Measurements from ENCODE around the gene CTNNBL1. TPM values are rescaled to one million over a fixed set of nuclear protein-coding genes. Genes with fewer than 3 reads are reported as not detected.

Gene CTNNBL1, protein sequence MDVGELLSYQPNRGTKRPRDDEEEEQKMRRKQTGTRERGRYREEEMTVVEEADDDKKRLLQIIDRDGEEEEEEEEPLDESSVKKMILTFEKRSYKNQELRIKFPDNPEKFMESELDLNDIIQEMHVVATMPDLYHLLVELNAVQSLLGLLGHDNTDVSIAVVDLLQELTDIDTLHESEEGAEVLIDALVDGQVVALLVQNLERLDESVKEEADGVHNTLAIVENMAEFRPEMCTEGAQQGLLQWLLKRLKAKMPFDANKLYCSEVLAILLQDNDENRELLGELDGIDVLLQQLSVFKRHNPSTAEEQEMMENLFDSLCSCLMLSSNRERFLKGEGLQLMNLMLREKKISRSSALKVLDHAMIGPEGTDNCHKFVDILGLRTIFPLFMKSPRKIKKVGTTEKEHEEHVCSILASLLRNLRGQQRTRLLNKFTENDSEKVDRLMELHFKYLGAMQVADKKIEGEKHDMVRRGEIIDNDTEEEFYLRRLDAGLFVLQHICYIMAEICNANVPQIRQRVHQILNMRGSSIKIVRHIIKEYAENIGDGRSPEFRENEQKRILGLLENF
- total RNA-seq, result 93.5 and 105 TPM in 2 replicates

DNA sequence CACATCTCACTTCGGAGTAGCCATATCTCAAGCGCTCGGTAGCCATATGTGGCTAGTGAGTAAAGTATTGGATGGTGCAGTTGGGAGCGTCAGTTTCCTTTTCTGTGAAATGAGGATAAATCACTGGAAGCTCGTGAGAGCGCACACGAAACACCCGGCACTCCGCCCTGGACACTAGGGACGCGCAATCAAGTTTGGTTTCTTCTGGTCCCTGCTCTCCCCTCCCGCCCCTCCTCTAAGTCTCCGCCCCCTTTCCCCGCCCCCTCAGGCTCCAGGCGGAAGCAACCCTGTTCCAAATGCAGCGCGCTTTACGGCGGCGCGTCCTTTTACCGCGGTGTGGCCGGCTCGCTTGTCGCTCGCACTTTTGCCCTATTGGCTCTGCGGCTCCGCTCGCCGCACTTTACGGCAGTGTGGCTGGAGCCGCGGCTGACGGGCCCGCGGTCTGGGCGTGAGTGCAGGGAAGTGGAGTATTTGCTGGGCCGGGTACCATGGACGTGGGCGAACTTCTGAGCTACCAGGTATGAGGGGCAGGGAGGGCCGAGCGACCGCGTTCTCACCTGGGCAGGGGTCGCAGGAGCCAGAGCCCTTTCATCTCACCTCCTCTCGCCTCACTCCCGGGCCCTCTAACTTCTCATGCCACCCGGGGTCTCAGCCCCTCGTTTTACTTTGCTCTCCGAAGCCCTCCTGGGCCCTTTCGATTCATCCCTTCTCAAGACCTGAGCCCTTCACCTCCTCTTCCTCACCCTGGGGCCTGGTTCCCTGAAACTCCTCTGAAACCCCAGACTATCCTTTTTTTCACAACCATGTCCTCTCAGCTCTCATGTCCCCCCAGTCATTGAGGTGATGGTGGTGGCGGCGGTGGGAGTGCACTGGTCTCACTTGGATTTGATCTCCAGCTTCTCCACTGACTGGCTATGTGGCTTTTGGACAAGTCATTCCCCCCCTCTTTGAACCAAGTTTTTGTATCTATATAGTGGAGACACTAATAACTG is at the start of gene CTNNBL1:
TSS of gene CTNNBL1 (plus strand) at position 396 of the 992 bp plus-strand sequence. CDS start at position 489, 93 bp downstream.
- peaks cover 27% of the 10 kb centered on the region for H3K4me1 Mint-ChIP-seq (ENCODE audit: low read depth)
- peaks cover 7% of the 10 kb centered on the region for H3K27me3 Mint-ChIP-seq (ENCODE audit: insufficient read depth)
- peak within 1 kb of the TSS; percentile 92 for H3K27ac Mint-ChIP-seq
- intact Hi-C loops (cut with micrococcal nuclease), result loop anchor here (1.0 to 2.0 kb wide), 4 partner anchors 41 to 339 kb away; partner anchors contain the start of genes RPRD1B and TTI1
- H3K4me3 Mint-ChIP-seq, result peak within 1 kb of the TSS; percentile 96
- H3K9me3 Mint-ChIP-seq, result no peaks in the 10 kb centered on the region
- DNase-seq (ENCODE audit: low spot score), result peak; percentile 95
- H3K36me3 Mint-ChIP-seq (ENCODE audit: low read depth), result peaks cover 7% of the 10 kb centered on the region

DNA sequence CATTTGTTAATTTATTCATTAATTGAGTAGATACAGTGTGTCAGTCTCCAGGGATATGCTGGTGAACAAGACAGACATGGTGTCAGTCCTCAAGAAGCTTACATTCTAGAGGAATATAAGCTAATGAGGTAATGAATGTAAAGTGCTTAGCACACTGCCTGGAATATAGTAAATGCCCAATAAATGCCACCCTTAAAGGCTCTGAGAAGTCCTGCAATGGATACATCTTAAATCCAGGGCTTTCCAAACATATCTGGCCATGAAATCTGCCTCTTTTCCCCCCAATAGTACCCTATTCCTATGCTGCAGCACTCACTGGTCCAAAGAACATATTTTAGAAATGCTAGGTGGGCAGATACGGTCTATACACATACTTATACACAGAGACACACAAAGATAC is 49.2 kb upstream of the CTNNBL1 start:
- intact Hi-C loops (cut with micrococcal nuclease), result no loop called here
- no peak overlapping the region for H3K27ac Mint-ChIP-seq

DNA sequence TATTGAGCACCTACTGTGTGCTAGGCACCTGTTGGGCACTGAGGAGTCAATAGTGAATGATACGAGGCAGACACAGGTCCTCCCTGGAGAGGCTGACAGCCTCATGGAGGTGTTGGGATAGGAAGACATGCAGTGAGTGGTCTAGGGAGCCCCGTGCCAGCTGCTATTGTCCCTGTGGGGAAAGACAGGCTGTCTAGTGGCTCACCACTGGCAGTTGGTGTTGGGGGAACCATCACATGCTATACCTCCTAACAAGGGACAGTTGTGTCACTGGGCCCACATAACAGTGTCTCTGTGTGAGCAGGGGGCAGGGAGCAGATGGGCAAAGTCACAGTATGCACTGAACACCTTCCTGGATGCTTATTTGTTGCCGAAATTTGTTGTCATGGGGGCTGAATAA is 45.9 kb upstream of the CTNNBL1 start:
- Mint-ChIP-seq H3K36me3 (ENCODE audit: low read depth) (no peaks in the 10 kb centered on the region), H3K9me3 (no peaks in the 10 kb centered on the region), H3K27ac (no peak overlapping the region), H3K4me1 (ENCODE audit: low read depth) (no peaks in the 10 kb centered on the region), H3K27me3 (ENCODE audit: insufficient read depth) (peaks cover 6% of the 10 kb centered on the region), H3K4me3 (no peak overlapping the region)
- no peak for DNase-seq (ENCODE audit: low spot score)
- intact Hi-C loops (cut with micrococcal nuclease), result no loop called here

More for the DNA sequence above, 49.2 kb upstream of the CTNNBL1 start:
- Mint-ChIP-seq H3K27me3 (ENCODE audit: insufficient read depth) (peaks cover 17% of the 10 kb centered on the region), H3K36me3 (ENCODE audit: low read depth) (no peaks in the 10 kb centered on the region), H3K9me3 (no peaks in the 10 kb centered on the region), H3K4me1 (ENCODE audit: low read depth) (no peaks in the 10 kb centered on the region), H3K4me3 (no peak overlapping the region)
- no peak for DNase-seq (ENCODE audit: low spot score)

DNA sequence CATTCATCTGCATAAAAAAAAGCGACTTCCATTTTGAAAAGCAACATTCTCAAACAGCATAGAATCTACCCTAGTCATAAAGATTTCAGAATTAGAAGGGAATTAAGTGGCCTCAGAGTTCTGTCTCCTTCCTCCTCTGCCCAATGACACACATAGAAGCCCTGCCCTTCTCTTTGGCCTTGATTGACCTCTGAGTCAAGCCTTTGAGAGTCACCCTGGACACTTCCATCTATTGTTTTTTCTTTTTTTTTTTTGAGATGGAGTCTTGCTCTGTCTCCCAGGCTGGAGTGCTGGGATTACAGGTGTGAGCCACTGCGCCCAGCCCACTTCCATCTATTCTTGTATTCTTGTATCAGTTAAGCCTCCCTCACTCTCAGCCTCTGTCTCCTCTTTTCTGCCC is 44.8 kb upstream of the CTNNBL1 start:
- H3K4me1 Mint-ChIP-seq (ENCODE audit: low read depth), result no peaks in the 10 kb centered on the region
- intact Hi-C loops (cut with micrococcal nuclease), result no loop called here

DNA sequence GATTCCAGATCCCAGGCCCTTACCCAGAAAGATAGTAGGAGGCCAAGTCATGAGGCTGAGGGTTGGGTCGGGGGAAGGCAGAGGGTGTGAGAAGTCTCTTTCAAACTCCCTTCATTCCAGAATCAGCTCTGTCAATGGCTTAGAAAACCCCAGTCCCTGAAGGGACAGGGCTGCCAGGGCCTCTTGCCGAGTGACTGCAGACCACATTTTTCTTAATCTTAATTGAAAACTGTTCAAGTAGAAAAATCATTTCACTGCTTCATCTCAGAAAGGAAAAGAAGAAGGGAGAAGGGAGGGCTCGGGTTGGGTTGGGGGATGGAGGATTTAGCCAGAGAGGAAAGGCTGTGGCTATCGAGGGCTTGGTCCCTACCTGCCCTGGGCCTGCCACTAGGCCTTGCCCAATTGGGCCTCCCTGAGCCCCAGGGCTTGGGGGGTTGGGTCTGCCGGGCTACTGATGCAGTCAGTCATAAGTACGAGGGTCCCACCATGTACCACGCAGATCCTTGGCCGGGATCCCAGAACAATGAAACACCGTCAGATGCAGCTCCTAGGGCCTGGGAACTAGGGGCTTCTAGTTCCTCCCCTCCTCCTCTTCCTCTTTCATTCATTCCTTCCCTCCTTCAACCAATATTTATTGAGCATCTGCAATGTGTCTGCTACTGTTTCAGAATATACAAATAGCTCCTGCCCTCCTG is 44.0 kb upstream of the CTNNBL1 start:
- no peak for DNase-seq (ENCODE audit: low spot score)
- H3K9me3 Mint-ChIP-seq, result no peaks in the 10 kb centered on the region
- H3K36me3 Mint-ChIP-seq (ENCODE audit: low read depth), result no peaks in the 10 kb centered on the region
- peaks cover 6% of the 10 kb centered on the region for H3K27me3 Mint-ChIP-seq (ENCODE audit: insufficient read depth)
- intact Hi-C loops (cut with micrococcal nuclease), result no loop called here
- no peak overlapping the region for H3K27ac Mint-ChIP-seq
- no peaks in the 10 kb centered on the region for H3K4me1 Mint-ChIP-seq (ENCODE audit: low read depth)
- no peak overlapping the region for H3K4me3 Mint-ChIP-seq

More for the DNA sequence above, 44.8 kb upstream of the CTNNBL1 start:
- H3K36me3 Mint-ChIP-seq (ENCODE audit: low read depth), result no peaks in the 10 kb centered on the region
- DNase-seq (ENCODE audit: low spot score), result no peak
- peaks cover 6% of the 10 kb centered on the region for H3K27me3 Mint-ChIP-seq (ENCODE audit: insufficient read depth)
- H3K27ac Mint-ChIP-seq, result no peak overlapping the region
- H3K4me3 Mint-ChIP-seq, result no peak overlapping the region
- H3K9me3 Mint-ChIP-seq, result no peaks in the 10 kb centered on the region

DNA sequence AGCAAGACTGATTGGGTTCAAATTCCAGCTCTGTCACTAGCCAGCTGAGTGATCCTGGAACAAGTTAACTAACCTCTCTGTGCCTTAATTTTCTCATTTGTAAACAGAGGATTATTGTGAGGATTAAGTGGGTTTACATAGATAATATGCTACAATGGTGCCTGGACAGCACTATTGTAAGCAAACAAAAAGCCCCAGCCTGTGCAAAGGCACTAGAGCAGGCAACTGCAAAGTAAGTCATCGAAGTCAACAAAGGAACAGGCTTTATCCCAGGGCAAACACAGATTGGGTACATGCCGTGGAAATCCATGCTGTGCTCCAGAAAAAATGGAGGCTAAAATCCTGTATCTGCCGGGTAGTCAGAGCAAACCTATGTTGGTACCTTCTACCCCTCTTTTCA is 43.2 kb upstream of the CTNNBL1 start:
- intact Hi-C loops (cut with micrococcal nuclease), result no loop called here
- no peak for DNase-seq (ENCODE audit: low spot score)
- H3K27ac Mint-ChIP-seq, result no peak overlapping the region
- peaks cover 6% of the 10 kb centered on the region for H3K27me3 Mint-ChIP-seq (ENCODE audit: insufficient read depth)
- H3K9me3 Mint-ChIP-seq, result no peaks in the 10 kb centered on the region
- no peaks in the 10 kb centered on the region for H3K4me1 Mint-ChIP-seq (ENCODE audit: low read depth)
- H3K36me3 Mint-ChIP-seq (ENCODE audit: low read depth), result no peaks in the 10 kb centered on the region
- H3K4me3 Mint-ChIP-seq, result no peak overlapping the region

DNA sequence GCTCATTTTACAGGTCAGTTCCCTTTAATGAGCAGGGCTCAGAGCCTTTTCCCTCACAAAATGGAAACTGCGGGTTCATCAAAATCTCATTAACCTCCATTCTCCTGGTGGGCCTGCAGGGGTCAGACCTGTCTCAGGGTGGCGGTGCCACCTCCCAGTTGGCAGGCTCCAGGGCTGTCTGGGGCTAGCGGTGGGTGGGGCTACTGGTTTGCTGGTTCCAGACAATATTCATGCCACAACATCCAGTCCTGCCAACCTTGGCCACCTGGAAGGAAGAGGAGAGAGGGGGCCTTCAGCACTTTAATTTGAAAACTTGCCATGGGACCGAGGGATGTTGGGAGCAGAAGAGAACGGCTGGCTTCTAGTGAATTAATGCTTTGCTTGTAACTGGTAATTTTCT is 41.9 kb upstream of the CTNNBL1 start:
- Mint-ChIP-seq H3K4me3 (no peak overlapping the region), H3K9me3 (no peaks in the 10 kb centered on the region), H3K27ac (no peak overlapping the region), H3K27me3 (ENCODE audit: insufficient read depth) (peaks cover 6% of the 10 kb centered on the region), H3K36me3 (ENCODE audit: low read depth) (no peaks in the 10 kb centered on the region), H3K4me1 (ENCODE audit: low read depth) (no peaks in the 10 kb centered on the region)
- intact Hi-C loops (cut with micrococcal nuclease), result no loop called here
- no peak for DNase-seq (ENCODE audit: low spot score)

DNA sequence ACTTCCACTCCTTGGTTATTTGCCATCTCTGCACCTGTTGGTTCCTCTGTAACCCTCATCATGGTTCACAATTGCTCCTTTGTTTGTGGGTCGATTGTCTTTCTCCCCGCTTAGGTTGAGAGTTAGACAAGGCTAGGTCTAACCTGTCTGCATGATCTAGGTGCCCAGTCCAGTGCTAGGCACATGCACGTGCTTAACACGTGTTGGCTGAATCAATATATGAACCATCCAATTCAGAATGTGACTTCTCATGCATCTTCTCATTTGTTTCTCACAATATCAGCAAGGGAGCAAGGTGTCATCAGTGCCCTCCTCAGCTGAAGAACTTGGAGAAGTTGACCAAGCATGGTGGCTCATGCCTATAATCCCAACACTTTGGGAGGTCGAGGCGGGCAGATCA is 36.9 kb upstream of the CTNNBL1 start:
- no peaks in the 10 kb centered on the region for H3K9me3 Mint-ChIP-seq
- H3K4me1 Mint-ChIP-seq (ENCODE audit: low read depth), result no peaks in the 10 kb centered on the region
- H3K27ac Mint-ChIP-seq, result no peak overlapping the region
- DNase-seq (ENCODE audit: low spot score), result no peak
- H3K36me3 Mint-ChIP-seq (ENCODE audit: low read depth), result no peaks in the 10 kb centered on the region
- peaks cover 5% of the 10 kb centered on the region for H3K27me3 Mint-ChIP-seq (ENCODE audit: insufficient read depth)
- H3K4me3 Mint-ChIP-seq, result no peak overlapping the region
- intact Hi-C loops (cut with micrococcal nuclease), result no loop called here

DNA sequence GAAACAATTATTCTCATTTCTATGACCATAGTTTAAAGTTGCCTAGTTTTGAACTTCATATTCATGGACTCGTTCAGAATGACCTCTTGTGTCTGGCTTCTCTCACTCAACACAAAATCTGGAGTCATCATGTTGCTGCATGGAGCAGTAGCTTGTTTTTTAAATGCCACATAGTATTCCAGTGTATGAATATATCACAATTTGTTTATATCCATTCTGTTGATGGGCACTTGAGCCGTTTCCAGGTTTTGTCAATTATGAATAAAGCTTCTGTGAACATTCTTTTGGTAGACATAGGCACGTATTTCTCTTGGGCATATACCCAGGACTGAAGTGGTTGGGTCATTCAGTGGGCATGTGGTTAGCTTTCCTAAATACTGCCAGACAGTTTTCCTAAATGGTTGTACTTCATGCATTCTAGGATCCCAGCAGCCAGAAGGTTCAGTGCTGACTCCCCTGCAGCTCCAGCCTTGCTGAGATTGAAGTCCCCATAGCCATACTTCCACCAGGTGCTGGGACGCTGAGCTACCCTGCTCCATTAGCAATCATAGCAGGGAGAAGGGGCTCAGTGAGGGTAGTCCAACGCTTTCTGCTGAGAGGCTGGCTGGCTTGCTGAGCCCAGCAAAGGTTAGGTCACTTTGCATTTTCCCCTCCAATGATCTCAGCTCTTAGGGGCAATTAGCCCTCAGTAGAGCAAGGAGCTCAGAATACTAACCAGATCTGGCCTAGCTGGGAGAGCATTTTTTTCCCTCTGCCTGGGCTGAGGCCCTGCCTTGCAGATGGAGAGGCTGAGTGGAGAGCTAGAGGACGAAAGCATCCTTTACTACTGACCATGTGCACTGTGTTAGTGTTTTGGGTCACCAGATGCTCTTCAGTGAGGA is 35.7 kb upstream of the CTNNBL1 start:
- no peaks in the 10 kb centered on the region for H3K36me3 Mint-ChIP-seq (ENCODE audit: low read depth)
- intact Hi-C loops (cut with micrococcal nuclease), result no loop called here
- no peak for DNase-seq (ENCODE audit: low spot score)
- H3K27ac Mint-ChIP-seq, result no peak overlapping the region
- H3K9me3 Mint-ChIP-seq, result no peaks in the 10 kb centered on the region
- peaks cover 5% of the 10 kb centered on the region for H3K27me3 Mint-ChIP-seq (ENCODE audit: insufficient read depth)
- H3K4me3 Mint-ChIP-seq, result no peak overlapping the region
- no peaks in the 10 kb centered on the region for H3K4me1 Mint-ChIP-seq (ENCODE audit: low read depth)

DNA sequence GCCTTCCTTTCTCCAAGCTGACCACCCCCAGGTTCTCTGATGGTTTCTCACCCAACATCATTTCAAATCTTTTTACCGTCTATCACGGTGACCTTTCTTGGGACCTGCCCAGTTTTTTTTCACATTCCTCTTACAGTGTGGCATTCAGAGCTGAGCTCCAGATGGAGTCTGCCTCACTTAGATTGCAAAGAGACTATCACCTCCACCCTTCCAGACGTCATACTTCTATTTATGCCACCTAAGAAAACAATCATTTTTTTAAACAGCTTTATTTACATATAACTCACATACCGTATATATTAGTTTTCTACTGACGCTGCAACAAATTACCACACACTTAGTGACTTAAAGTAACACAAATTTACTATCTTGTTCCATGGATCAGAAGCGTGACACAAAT is 32.3 kb upstream of the CTNNBL1 start:
- peaks cover 3% of the 10 kb centered on the region for H3K27me3 Mint-ChIP-seq (ENCODE audit: insufficient read depth)

DNA sequence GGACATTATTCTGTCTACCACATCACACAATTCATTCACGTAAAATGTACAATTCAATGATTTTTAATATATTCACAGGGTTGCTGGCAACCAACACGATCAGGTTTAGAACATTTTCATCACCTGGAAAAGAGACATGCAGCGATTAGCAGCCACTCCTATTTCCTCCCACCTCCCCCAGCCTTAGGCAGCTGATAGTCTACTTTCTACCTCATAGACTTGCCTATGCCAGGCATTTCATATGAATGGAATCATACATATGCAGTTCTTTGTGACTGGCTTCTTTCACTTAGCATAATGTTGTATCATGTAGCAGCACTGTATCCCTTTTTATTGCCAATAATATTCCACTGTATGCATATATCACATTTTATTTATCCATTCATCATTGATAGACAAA is 31.5 kb upstream of the CTNNBL1 start:
- no peak overlapping the region for H3K4me3 Mint-ChIP-seq
- H3K27ac Mint-ChIP-seq, result no peak overlapping the region
- H3K9me3 Mint-ChIP-seq, result no peaks in the 10 kb centered on the region
- DNase-seq (ENCODE audit: low spot score), result no peak
- H3K4me1 Mint-ChIP-seq (ENCODE audit: low read depth), result no peaks in the 10 kb centered on the region
- peaks cover 3% of the 10 kb centered on the region for H3K27me3 Mint-ChIP-seq (ENCODE audit: insufficient read depth)
- H3K36me3 Mint-ChIP-seq (ENCODE audit: low read depth), result no peaks in the 10 kb centered on the region
- intact Hi-C loops (cut with micrococcal nuclease), result no loop called here

More for the DNA sequence above, 32.3 kb upstream of the CTNNBL1 start:
- H3K4me3 Mint-ChIP-seq, result no peak overlapping the region
- intact Hi-C loops (cut with micrococcal nuclease), result no loop called here
- no peak overlapping the region for H3K27ac Mint-ChIP-seq
- H3K9me3 Mint-ChIP-seq, result no peaks in the 10 kb centered on the region
- H3K4me1 Mint-ChIP-seq (ENCODE audit: low read depth), result no peaks in the 10 kb centered on the region
- DNase-seq (ENCODE audit: low spot score), result no peak
- H3K36me3 Mint-ChIP-seq (ENCODE audit: low read depth), result no peaks in the 10 kb centered on the region
